ENCODE results near the gene HAVCR2. TPM values are rescaled to one million over a fixed set of nuclear protein-coding genes. Genes with fewer than 3 reads are reported as not detected.

HAVCR2 gene
- total and polyA plus RNA-seq, 9 of the 15 experiments (the other 6 are each of a cell fraction or from before 2014, with no cell fraction given), result 0.04 to 0.11 (median 0.06) TPM; not detected in 5

DNA sequence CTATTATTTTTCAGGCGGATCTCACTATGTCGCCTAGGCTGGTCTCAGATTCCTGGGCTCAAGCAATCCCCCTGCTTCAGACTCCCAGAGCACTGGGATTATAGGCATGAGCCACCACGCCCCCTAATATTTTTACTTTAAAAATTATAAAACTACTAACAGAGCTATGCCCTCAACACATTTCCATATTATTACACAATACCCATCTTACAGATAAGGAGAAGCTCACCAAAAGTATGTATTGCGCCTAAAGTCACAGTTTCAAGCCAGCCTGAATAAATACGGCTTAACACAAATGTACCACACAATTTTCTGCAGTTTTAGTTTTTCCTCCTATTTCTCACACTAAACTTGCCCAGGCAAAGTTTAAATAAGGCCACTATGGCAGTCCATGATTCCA lies 40.1 kb downstream of the HAVCR2 start:
- Histone ChIP-seq H3K9me3 (replicated peaks; ENCODE audit: control insufficient read depth, insufficient read depth, low read depth, low read length) (no peaks in the 10 kb centered on the region), H2AFZ (ENCODE audit: low read depth, low read length) (no peak overlapping the region), H3K9ac (ENCODE audit: insufficient read depth in 1 of 2, low read depth in 2 of 2, low read length in 2 of 2) (no peak overlapping the region), H3K4me2 (ENCODE audit: insufficient read depth, low read length) (no peak overlapping the region), H3K4me3 (no peak overlapping the region), H3K9me1 (ENCODE audit: control insufficient read depth, insufficient read depth, low read length) (no peaks in the 10 kb centered on the region), H3K36me3 (ENCODE audit: control insufficient read depth, insufficient read depth, low read length) (no peaks in the 10 kb centered on the region), H4K20me1 (replicated peaks; ENCODE audit: control insufficient read depth, insufficient read depth, low read length) (no peaks in the 10 kb centered on the region), H3K27me3 (ENCODE audit: control insufficient read depth in 2 of 2, insufficient read depth in 2 of 2, low read length in 2 of 2) (peaks cover 0 to 7% of the 10 kb centered on the region in 2 experiments; a peak in 2 of 5 replicates), H3K79me2 (ENCODE audit: control insufficient read depth, insufficient read depth, low read length) (no peaks in the 10 kb centered on the region), H3K27ac (ENCODE audit: extremely low read depth, low read depth, low read length) (no peak overlapping the region), H3K4me1 (replicated peaks in 1 of 2; ENCODE audit: control insufficient read depth in 2 of 2, insufficient read depth in 2 of 2, low read length in 2 of 2) (no peaks in the 10 kb centered on the region)
- in situ Hi-C loops (cut with MboI) (no loop called here), intact Hi-C loops (cut with micrococcal nuclease) (no loop called here)
- FAIRE-seq (no peak), ATAC-seq (no peak), DNase-seq (ENCODE audit: extremely low read depth in 1 of 4, low spot score in 3 of 4) (no peak)
- ChIA-PET CTCF (ENCODE audit: low intra/inter-chr PET ratio) (no interaction called here), POLR2A (no interaction called here)
- no TSS peak for BruUV-seq (replicated peaks)
- TF ChIP-seq, protein P1, sequence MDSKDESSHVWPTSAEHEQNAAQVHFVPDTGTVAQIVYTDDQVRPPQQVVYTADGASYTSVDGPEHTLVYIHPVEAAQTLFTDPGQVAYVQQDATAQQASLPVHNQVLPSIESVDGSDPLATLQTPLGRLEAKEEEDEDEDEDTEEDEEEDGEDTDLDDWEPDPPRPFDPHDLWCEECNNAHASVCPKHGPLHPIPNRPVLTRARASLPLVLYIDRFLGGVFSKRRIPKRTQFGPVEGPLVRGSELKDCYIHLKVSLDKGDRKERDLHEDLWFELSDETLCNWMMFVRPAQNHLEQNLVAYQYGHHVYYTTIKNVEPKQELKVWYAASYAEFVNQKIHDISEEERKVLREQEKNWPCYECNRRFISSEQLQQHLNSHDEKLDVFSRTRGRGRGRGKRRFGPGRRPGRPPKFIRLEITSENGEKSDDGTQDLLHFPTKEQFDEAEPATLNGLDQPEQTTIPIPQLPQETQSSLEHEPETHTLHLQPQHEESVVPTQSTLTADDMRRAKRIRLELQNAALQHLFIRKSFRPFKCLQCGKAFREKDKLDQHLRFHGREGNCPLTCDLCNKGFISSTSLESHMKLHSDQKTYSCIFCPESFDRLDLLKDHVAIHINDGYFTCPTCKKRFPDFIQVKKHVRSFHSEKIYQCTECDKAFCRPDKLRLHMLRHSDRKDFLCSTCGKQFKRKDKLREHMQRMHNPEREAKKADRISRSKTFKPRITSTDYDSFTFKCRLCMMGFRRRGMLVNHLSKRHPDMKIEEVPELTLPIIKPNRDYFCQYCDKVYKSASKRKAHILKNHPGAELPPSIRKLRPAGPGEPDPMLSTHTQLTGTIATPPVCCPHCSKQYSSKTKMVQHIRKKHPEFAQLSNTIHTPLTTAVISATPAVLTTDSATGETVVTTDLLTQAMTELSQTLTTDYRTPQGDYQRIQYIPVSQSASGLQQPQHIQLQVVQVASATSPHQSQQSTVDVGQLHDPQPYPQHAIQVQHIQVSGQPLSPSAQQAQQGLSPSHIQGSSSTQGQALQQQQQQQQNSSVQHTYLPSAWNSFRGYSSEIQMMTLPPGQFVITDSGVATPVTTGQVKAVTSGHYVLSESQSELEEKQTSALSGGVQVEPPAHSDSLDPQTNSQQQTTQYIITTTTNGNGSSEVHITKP (IDR thresholded peaks at IDR 0.05; ENCODE audit: partially characterized antibody), result no peak
- no peak for TF ChIP-seq ZNF79 (CRISPR knock-in tag; IDR thresholded peaks at IDR 0.05; ENCODE audit: low read depth)
- TF ChIP-seq CEBPG (CRISPR knock-in tag; IDR thresholded peaks at IDR 0.05), result no peak
- TF ChIP-seq CEBPG (tag; conservative IDR thresholded peaks at IDR 0.05 in 1 of 2, IDR thresholded peaks at IDR 0.05 in 1 of 2), result peak in 1 of 2 experiments; percentile 55; a peak in 2 of 4 replicates
- TF ChIP-seq CEBPB (tag; IDR thresholded peaks at IDR 0.05), result peak; percentile 72
- TF ChIP-seq ZC3H4 (CRISPR knock-in tag; IDR thresholded peaks at IDR 0.05; ENCODE audit: borderline replicate concordance), result no peak
- WGBS (ENCODE audit: insufficient coverage, low coverage, missing lambda C conversion rate), result 3% methylated on average over 5 of the region's 5 CpGs

All from K562 (cell line).